Right renal cortex interstitium (tissue), 3 donors: ENCODE data around the gene OR2A2. TPM values are rescaled to one million over a fixed set of nuclear protein-coding genes. Genes with fewer than 3 reads are reported as not detected.

Experiments
- DNase-seq, 3 donors: peaks; one replicate each; pipeline ENCODE4 v3.0.0-alpha.2; 2013; ENCODE audit warnings: low read depth in 3 of 3, low spot score in 2 of 3
- polyA plus RNA-seq, 3 donors: library from polyadenylated mRNA; unstranded; fragments of 120-200 nt; gene quantifications; one replicate each; pipeline ENCODE4 v1.2.1, GENCODE V29; 2013; ENCODE audit not compliant: insufficient read length in 3 of 3

Gene OR2A2
- polyA plus RNA-seq, 3 donors, result not detected

- no peak for DNase-seq
Observed at GRCh38 chr7:144134116-144134515, 24.7 kb downstream of the OR2A2 start.

- no peak for DNase-seq
Observed at GRCh38 chr7:144137501-144137900, 28.1 kb downstream of the OR2A2 start.

GRCh38 chr7:144142187-144142586 is 32.8 kb downstream of the OR2A2 start:
- DNase-seq, result no peak

DNA sequence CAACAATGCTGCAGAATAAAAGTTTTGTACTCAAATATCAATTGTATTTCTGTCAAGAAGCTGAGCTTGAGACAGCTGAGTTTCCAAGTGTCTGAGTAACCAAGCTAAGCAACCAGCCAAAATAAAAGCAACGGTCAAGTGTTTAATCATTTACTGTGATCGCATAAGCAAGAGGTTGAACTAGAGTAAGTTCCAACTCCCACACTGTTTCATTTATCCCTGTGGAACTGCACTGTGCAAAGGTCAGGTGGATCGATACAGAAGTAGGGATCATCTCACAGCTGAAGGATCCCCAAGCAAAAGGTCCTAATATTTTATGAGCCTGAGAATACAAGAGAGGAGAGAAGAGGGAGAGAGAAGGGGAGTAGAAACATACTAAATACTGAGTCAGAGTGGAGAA is 35.0 kb downstream of the OR2A2 start:
- no peak for DNase-seq

DNA sequence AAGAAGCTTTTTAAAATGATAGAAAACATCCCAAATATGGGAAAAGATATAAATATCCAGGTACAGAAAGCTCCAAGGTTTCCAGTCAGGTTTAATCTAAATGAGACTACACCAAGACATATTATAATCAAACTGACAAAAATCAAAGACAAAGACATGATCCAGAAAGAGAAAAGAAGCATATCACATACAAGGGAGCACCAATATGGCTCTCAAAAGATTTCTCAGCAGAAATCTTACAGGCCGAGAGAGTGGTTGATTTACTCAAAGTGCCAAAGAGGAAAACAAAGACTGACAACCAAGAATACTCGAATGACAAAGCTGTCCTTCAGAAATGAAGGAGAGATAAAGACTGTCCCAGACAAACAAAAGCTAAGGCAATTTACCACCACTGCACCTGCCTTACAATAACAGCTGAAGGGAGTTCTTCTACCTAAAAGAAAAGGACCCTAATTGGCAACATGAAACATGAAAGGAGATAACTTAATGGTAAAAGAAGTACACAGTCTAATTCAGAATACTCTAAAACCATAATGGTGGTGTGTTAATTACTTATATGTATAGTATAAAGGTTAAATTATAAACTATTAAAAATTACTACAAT is 38.9 kb downstream of the OR2A2 start:
- DNase-seq, result no peak

GRCh38 chr7:144158861-144159260 is 49.5 kb downstream of the OR2A2 start:
- DNase-seq, result no peak

Other genes with a start within 250 kb of the OR2A2 start
- 10 to 100 TPM; 85.5 to 90.4 (median 87.0) TPM for gene TCAF1, start 207.4 kb upstream of the OR2A2 start, polyA plus RNA-seq
- not detected for gene OR2F2, start 174.3 kb upstream of the OR2A2 start, polyA plus RNA-seq
- gene OR2F1, start 154.7 kb upstream of the OR2A2 start, polyA plus RNA-seq, result under 1 TPM in 1 of 3 donors, not detected in 2; 0.14 TPM
- not detected for gene OR6B1, start 109.3 kb upstream of the OR2A2 start, polyA plus RNA-seq
- gene OR2A5, start 60.6 kb upstream of the OR2A2 start, polyA plus RNA-seq, result under 1 TPM in 2 of 3 donors, not detected in 1; 0.04 to 0.08 TPM
- gene OR2A25, start 39.8 kb upstream of the OR2A2 start, polyA plus RNA-seq, result not detected
- not detected for gene OR2A12, start 23.3 kb upstream of the OR2A2 start, polyA plus RNA-seq
- gene OR2A14, start 13.6 kb downstream of the OR2A2 start, polyA plus RNA-seq, result not detected
- gene CTAGE4, start 73.9 kb downstream of the OR2A2 start, polyA plus RNA-seq, result 1 to 10 TPM; 2.6 to 5.0 (median 2.7) TPM
- 10 to 100 TPM; 22.3 to 28.7 (median 26.8) TPM for gene ARHGEF35, start 86.2 kb downstream of the OR2A2 start, polyA plus RNA-seq
- 1 to 10 TPM in 2 of 3 donors, under 1 TPM in 1; 0.97 to 1.5 (median 1.0) TPM for gene OR2A42, start 130.0 kb downstream of the OR2A2 start, polyA plus RNA-seq
- gene OR2A7, start 155.2 kb downstream of the OR2A2 start, polyA plus RNA-seq, result 1 to 10 TPM; 6.9 to 9.2 (median 7.0) TPM
- gene CTAGE8, start 159.7 kb downstream of the OR2A2 start, polyA plus RNA-seq, result 1 to 10 TPM; 5.5 to 9.4 (median 7.7) TPM
- under 1 TPM; 0.10 to 0.44 (median 0.39) TPM for gene OR2A1, start 202.8 kb downstream of the OR2A2 start, polyA plus RNA-seq
- gene ARHGEF5, start 245.8 kb downstream of the OR2A2 start, polyA plus RNA-seq, result 10 to 100 TPM; 21.3 to 22.2 (median 21.6) TPM